ENCODE results near the gene RTN1. TPM values are rescaled to one million over a fixed set of nuclear protein-coding genes. Genes with fewer than 3 reads are reported as not detected.

RTN1 gene
- total RNA-seq, 2 experiments from 2014 or later: not detected

GRCh38 chr14:59811815-59812214, 58.8 kb downstream of the RTN1 start:
- CTCF ChIA-PET: interaction anchor here (0.6 kb wide), 1 partner anchor 178 kb away, joined by 3 read pairs; no protein-coding TSS in a partner anchor
- Mint-ChIP-seq H3K4me3 (no peak overlapping the region), H3K27ac (no peak overlapping the region), H3K36me3 (ENCODE audit: low read depth) (no peaks in the 10 kb centered on the region), H3K27me3 (no peaks in the 10 kb centered on the region), H3K4me1 (no peaks in the 10 kb centered on the region), H3K9me3 (no peaks in the 10 kb centered on the region)
- no peak for DNase-seq
- POLR2A ChIA-PET: no interaction called here

DNA sequence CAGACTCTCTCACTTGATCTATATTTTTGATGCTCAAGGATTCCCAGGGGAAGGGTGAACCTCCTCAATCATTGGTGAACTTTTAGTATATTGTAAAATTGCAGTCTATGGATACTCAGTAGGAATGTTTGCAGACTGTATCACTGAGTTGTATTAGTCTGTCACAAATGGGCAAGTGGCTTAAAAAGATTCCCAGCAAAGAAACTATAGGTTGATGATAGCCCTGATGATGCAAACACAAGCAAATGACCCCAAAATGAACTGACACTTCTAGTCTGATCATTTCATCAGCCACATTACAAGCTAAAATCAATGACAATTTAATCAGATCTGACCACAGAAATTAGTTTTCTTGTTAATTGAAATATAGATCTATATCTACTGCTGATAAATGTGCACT, 59.5 kb downstream of the RTN1 start:
- Mint-ChIP-seq H3K4me1 (no peaks in the 10 kb centered on the region), H3K9me3 (no peaks in the 10 kb centered on the region)
- POLR2A ChIA-PET: no interaction called here

GRCh38 chr14:59803052-59803540, 67.5 kb downstream of the RTN1 start:
- Mint-ChIP-seq H3K27me3 (peaks cover 1% of the 10 kb centered on the region), H3K9me3 (no peaks in the 10 kb centered on the region), H3K4me1 (no peaks in the 10 kb centered on the region), H3K4me3 (no peak overlapping the region), H3K27ac (no peak overlapping the region), H3K36me3 (ENCODE audit: low read depth) (no peaks in the 10 kb centered on the region)
- ChIA-PET POLR2A (no interaction called here), CTCF (interaction anchor here (0.9 kb wide), 1 partner anchor 24 kb away, joined by 3 read pairs; no protein-coding TSS in a partner anchor)
- no peak for DNase-seq

More for the DNA sequence above, 59.5 kb downstream of the RTN1 start:
- Mint-ChIP-seq H3K36me3 (ENCODE audit: low read depth) (no peaks in the 10 kb centered on the region), H3K27me3 (peaks cover 1% of the 10 kb centered on the region), H3K27ac (no peak overlapping the region), H3K4me3 (no peak overlapping the region)
- CTCF ChIA-PET: interaction anchor here (0.6 kb wide), 1 partner anchor 178 kb away, joined by 3 read pairs; no protein-coding TSS in a partner anchor
- DNase-seq: no peak

GRCh38 chr14:59788176-59788575, 82.4 kb downstream of the RTN1 start:
- no peak overlapping the region for H3K27ac Mint-ChIP-seq
- H3K4me1 Mint-ChIP-seq: no peaks in the 10 kb centered on the region
- no peaks in the 10 kb centered on the region for H3K36me3 Mint-ChIP-seq (ENCODE audit: low read depth)
- no peaks in the 10 kb centered on the region for H3K27me3 Mint-ChIP-seq
- no peak overlapping the region for H3K4me3 Mint-ChIP-seq
- ChIA-PET POLR2A (no interaction called here), CTCF (no interaction called here)
- H3K9me3 Mint-ChIP-seq: no peaks in the 10 kb centered on the region
- DNase-seq: no peak

GRCh38 chr14:59787045-59787674, 83.4 kb downstream of the RTN1 start:
- POLR2A ChIA-PET: no interaction called here
- Mint-ChIP-seq H3K4me3 (no peak overlapping the region), H3K4me1 (no peaks in the 10 kb centered on the region), H3K9me3 (no peaks in the 10 kb centered on the region), H3K27ac (no peak overlapping the region), H3K36me3 (ENCODE audit: low read depth) (no peaks in the 10 kb centered on the region), H3K27me3 (no peaks in the 10 kb centered on the region)
- CTCF ChIA-PET: no interaction called here
- DNase-seq: no peak

GRCh38 chr14:59785629-59786028, 84.9 kb downstream of the RTN1 start:
- no peaks in the 10 kb centered on the region for H3K4me1 Mint-ChIP-seq
- no peaks in the 10 kb centered on the region for H3K9me3 Mint-ChIP-seq
- no peak overlapping the region for H3K27ac Mint-ChIP-seq
- POLR2A ChIA-PET: no interaction called here
- no peaks in the 10 kb centered on the region for H3K36me3 Mint-ChIP-seq (ENCODE audit: low read depth)
- no peak overlapping the region for H3K4me3 Mint-ChIP-seq
- no peak for DNase-seq
- CTCF ChIA-PET: no interaction called here
- H3K27me3 Mint-ChIP-seq: no peaks in the 10 kb centered on the region

DNA sequence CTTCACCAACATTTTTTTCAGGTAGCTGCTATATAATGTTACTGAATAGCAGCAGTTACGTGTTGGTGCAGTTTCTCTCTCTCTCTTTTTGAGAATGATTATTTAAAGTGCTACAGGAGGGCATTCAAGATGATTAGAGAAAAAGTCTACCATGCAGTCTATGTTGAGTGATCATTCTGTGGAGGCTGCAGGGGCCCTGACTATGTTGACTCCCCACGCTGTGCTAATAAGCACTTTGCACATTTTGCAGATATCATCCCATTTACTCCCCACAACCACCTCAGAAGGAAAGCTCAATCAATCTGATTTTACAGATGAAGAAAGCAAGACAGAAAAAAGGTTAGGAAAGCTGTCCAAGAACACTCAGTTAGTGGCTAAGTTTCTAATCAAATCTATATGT, 87.8 kb downstream of the RTN1 start:
- POLR2A ChIA-PET: no interaction called here
- no peaks in the 10 kb centered on the region for H3K9me3 Mint-ChIP-seq
- DNase-seq: no peak
- no peaks in the 10 kb centered on the region for H3K4me1 Mint-ChIP-seq
- H3K27me3 Mint-ChIP-seq: peaks cover 2% of the 10 kb centered on the region
- H3K27ac Mint-ChIP-seq: no peak overlapping the region
- no peaks in the 10 kb centered on the region for H3K36me3 Mint-ChIP-seq (ENCODE audit: low read depth)
- CTCF ChIA-PET: no interaction called here
- H3K4me3 Mint-ChIP-seq: no peak overlapping the region

GRCh38 chr14:59777006-59777579, 93.5 kb downstream of the RTN1 start:
- no peak for DNase-seq
- H3K9me3 Mint-ChIP-seq: no peaks in the 10 kb centered on the region
- H3K27me3 Mint-ChIP-seq: peaks cover 2% of the 10 kb centered on the region
- H3K36me3 Mint-ChIP-seq (ENCODE audit: low read depth): no peaks in the 10 kb centered on the region
- H3K4me3 Mint-ChIP-seq: no peak overlapping the region
- H3K4me1 Mint-ChIP-seq: no peaks in the 10 kb centered on the region
- POLR2A ChIA-PET: no interaction called here
- CTCF ChIA-PET: no interaction called here
- no peak overlapping the region for H3K27ac Mint-ChIP-seq

DNA sequence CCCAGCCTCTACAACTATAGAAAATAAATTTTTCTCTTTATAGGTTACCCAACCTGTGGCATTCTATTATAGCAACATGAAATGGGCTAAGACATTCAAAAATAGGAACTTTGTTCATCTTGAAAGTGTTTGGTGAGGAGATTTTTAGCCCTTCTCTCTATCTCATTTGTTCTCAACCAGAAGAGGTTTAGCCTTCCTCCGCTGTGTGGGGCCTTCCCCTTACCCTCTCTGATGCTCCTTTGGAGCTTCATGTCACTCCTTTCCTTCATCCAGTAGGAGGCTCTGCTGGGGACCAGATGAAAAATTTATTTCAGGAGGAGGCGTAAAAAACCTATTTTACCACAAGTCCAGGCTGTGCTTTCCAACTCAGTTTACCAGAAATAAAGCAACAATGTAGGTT, 94.1 kb downstream of the RTN1 start:
- CTCF ChIA-PET: no interaction called here
- no peaks in the 10 kb centered on the region for H3K9me3 Mint-ChIP-seq
- no peak overlapping the region for H3K4me3 Mint-ChIP-seq
- POLR2A ChIA-PET: no interaction called here
- H3K4me1 Mint-ChIP-seq: no peaks in the 10 kb centered on the region
- no peak overlapping the region for H3K27ac Mint-ChIP-seq
- H3K36me3 Mint-ChIP-seq (ENCODE audit: low read depth): no peaks in the 10 kb centered on the region
- H3K27me3 Mint-ChIP-seq: peaks cover 2% of the 10 kb centered on the region
- DNase-seq: no peak

GRCh38 chr14:59772233-59772632, 98.3 kb downstream of the RTN1 start:
- Mint-ChIP-seq H3K27me3 (no peaks in the 10 kb centered on the region), H3K4me1 (no peaks in the 10 kb centered on the region), H3K36me3 (ENCODE audit: low read depth) (no peaks in the 10 kb centered on the region), H3K27ac (no peak overlapping the region), H3K4me3 (no peak overlapping the region), H3K9me3 (no peaks in the 10 kb centered on the region)
- ChIA-PET POLR2A (no interaction called here), CTCF (no interaction called here)
- DNase-seq: no peak

DNA sequence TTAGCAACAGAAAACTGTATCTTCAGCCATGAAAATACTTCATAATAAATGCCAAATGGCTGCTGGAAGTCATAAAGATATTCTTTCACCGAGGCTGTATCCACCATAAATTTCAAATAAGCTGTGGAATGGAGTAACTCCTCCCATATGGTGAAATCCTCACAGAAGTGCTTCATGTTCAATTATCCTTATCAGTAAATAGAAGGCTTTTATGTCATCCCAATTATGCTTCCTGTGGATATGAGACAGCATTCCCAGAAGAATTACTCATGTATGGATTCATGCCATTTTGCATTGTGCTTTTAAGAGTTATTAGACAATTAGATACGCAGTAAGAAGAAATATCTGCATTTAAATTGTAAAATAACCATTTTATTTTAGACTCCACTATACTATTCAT, 99.0 kb downstream of the RTN1 start:
- DNase-seq: no peak
- Mint-ChIP-seq H3K4me1 (no peaks in the 10 kb centered on the region), H3K27ac (no peak overlapping the region), H3K4me3 (no peak overlapping the region), H3K9me3 (no peaks in the 10 kb centered on the region), H3K27me3 (no peaks in the 10 kb centered on the region), H3K36me3 (ENCODE audit: low read depth) (no peaks in the 10 kb centered on the region)
- ChIA-PET POLR2A (no interaction called here), CTCF (no interaction called here)

- no peaks in the 10 kb centered on the region for H3K27me3 Mint-ChIP-seq
- no peak overlapping the region for H3K4me3 Mint-ChIP-seq
- DNase-seq: no peak
- H3K27ac Mint-ChIP-seq: no peak overlapping the region
- H3K36me3 Mint-ChIP-seq (ENCODE audit: low read depth): no peaks in the 10 kb centered on the region
- CTCF ChIA-PET: no interaction called here
- H3K4me1 Mint-ChIP-seq: no peaks in the 10 kb centered on the region
- H3K9me3 Mint-ChIP-seq: no peaks in the 10 kb centered on the region
- POLR2A ChIA-PET: no interaction called here
Measured at GRCh38 chr14:59769586-59769985, 101.0 kb downstream of the RTN1 start.

GRCh38 chr14:59768855-59769375, 101.7 kb downstream of the RTN1 start:
- ChIA-PET POLR2A (no interaction called here), CTCF (interaction anchor here (0.9 kb wide), 1 partner anchor 14 kb away, joined by 4 read pairs; no protein-coding TSS in a partner anchor)
- H3K36me3 Mint-ChIP-seq (ENCODE audit: low read depth): no peaks in the 10 kb centered on the region
- H3K4me3 Mint-ChIP-seq: no peak overlapping the region
- H3K27me3 Mint-ChIP-seq: no peaks in the 10 kb centered on the region
- no peaks in the 10 kb centered on the region for H3K4me1 Mint-ChIP-seq
- no peak overlapping the region for H3K27ac Mint-ChIP-seq
- no peaks in the 10 kb centered on the region for H3K9me3 Mint-ChIP-seq
- no peak for DNase-seq

GRCh38 chr14:59761851-59762250, 108.7 kb downstream of the RTN1 start:
- Mint-ChIP-seq H3K27ac (no peak overlapping the region), H3K4me3 (no peak overlapping the region), H3K9me3 (no peaks in the 10 kb centered on the region), H3K36me3 (ENCODE audit: low read depth) (no peaks in the 10 kb centered on the region), H3K27me3 (no peaks in the 10 kb centered on the region), H3K4me1 (no peaks in the 10 kb centered on the region)
- CTCF ChIA-PET: no interaction called here
- POLR2A ChIA-PET: no interaction called here
- no peak for DNase-seq

All from activated CD4-positive, alpha-beta memory T cell treated with anti-CD3 and anti-CD28 coated beads, Interleukin-2, amount 10 ng/mL, durations not matched to agents 7 days and 5 days (primary cell).